GM12878 (cell line): Measurements from ENCODE around the gene INHA.

ENCODE experiments used
- ASH2L ChIP-seq: fragments of 300-600, 200-600 bp; sonication (generic); IDR thresholded peaks from 2 replicates; pipeline ENCODE4 v1.6.1; 2017; ENCODE audit warnings: low read depth, mild to moderate bottlenecking, borderline replicate concordance
- CEBPB ChIP-seq, 2 experiments: fragments of 150-350 bp in 1 of 2; IDR thresholded peaks; 2 replicates each; pipeline ENCODE4 v1.6.1; 2012 to 2014; ENCODE audit warnings: low read depth in 2 of 2, low read length in 2 of 2, borderline replicate concordance in 1 of 2, inconsistent platforms in 1 of 2
- JUND ChIP-seq: IDR thresholded peaks from 2 replicates; pipeline ENCODE4 v1.6.1; 2012; ENCODE audit warnings: low read depth, mild to moderate bottlenecking, low read length, improper control_type of control experiment, moderate library complexity
- NR2F1 ChIP-seq: fragments of 450-650 bp; conservative IDR thresholded peaks from 2 replicates; pipeline ENCODE4 v1.6.1; 2017; ENCODE audit warnings: mild to moderate bottlenecking
- POLR2A ChIP-seq: IDR thresholded peaks from 2 replicates; pipeline ENCODE4 v1.6.1; 2011; ENCODE audit warnings: low read depth, mild to moderate bottlenecking, low read length
- POLR2AphosphoS5 ChIP-seq: IDR thresholded peaks from 2 replicates; pipeline ENCODE4 v1.6.1; 2011; ENCODE audit warnings: mild to moderate bottlenecking, low read length, inconsistent platforms
- SIN3A ChIP-seq: IDR thresholded peaks from 2 replicates; pipeline ENCODE4 v1.6.1; 2012; ENCODE audit warnings: low read depth, low read length, improper control_type of control experiment
- SPI1 ChIP-seq: IDR thresholded peaks from 2 replicates; pipeline ENCODE4 v1.6.1; 2011; ENCODE audit warnings: low read depth, mild to moderate bottlenecking, low read length, moderate library complexity, borderline replicate concordance; ENCODE audit not compliant: insufficient read depth
- TBL1XR1 ChIP-seq: IDR thresholded peaks from 2 replicates; pipeline ENCODE4 v1.6.1; 2012; ENCODE audit warnings: low read depth, low read length, improper control_type of control experiment
- TF ChIP-seq, protein P1 (sequence below), 3 experiments: IDR thresholded peaks in 2 of 3; conservative IDR thresholded peaks in 1 of 3; 2 replicates each; pipeline ENCODE4 v1.5.1; 2011; ENCODE audit warnings: low read depth in 3 of 3, low read length in 3 of 3, mild to moderate bottlenecking in 3 of 3, control low read depth in 2 of 3, moderate library complexity in 2 of 3, inconsistent platforms in 1 of 3, mixed read lengths in 1 of 3; ENCODE audit not compliant: control insufficient read depth in 2 of 3, insufficient read depth in 1 of 3; ENCODE audit errors: extremely low read depth in 1 of 3

DNA sequence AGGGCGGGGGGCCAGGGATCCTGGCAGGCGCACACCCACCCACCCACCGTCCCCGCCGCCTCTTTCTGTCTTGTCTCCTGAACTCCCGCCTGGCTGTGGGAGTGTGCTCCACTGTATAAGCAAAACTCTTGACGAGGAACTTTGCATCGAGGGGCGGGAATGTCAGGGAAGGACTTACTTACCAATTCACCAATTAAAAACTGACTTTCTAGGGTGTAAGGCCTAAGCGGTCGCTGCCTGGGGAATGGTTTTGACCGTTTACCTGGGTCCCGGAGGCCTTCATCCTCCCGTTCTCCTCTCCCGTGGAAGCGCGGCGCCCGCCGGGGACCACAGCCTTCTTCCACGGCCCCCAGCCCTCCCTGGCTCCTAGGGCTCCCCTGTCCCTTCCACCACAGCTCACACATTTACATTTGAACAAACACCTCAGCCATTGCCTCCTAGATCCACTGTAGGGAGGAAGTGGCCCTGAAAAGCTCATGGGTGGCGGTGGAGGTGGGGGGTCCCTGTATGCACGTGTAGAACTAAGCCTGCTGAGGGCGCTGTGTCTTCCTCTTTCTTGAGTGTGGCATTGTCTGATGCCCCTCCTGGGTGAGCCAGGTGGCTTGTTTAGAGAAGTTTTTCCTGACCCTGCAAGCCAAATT lies 49.0 kb upstream of the INHA start:
- no peak for TF ChIP-seq TBL1XR1
- TF ChIP-seq NR2F1, result no peak
- TF ChIP-seq, protein P1, sequence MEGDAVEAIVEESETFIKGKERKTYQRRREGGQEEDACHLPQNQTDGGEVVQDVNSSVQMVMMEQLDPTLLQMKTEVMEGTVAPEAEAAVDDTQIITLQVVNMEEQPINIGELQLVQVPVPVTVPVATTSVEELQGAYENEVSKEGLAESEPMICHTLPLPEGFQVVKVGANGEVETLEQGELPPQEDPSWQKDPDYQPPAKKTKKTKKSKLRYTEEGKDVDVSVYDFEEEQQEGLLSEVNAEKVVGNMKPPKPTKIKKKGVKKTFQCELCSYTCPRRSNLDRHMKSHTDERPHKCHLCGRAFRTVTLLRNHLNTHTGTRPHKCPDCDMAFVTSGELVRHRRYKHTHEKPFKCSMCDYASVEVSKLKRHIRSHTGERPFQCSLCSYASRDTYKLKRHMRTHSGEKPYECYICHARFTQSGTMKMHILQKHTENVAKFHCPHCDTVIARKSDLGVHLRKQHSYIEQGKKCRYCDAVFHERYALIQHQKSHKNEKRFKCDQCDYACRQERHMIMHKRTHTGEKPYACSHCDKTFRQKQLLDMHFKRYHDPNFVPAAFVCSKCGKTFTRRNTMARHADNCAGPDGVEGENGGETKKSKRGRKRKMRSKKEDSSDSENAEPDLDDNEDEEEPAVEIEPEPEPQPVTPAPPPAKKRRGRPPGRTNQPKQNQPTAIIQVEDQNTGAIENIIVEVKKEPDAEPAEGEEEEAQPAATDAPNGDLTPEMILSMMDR (IDR thresholded peaks at IDR 0.05 in 2 of 3, conservative IDR thresholded peaks at IDR 0.05 in 1 of 3; ENCODE audit: control insufficient read depth in 2 of 3, extremely low read depth in 1 of 3, insufficient read depth in 1 of 3, low read depth in 3 of 3, low read length in 3 of 3), result no peak
- TF ChIP-seq ASH2L, result no peak
- TF ChIP-seq POLR2A, result no peak
- no peak for TF ChIP-seq CEBPB (IDR thresholded peaks at IDR 0.05; ENCODE audit: borderline replicate concordance in 1 of 2, low read depth in 2 of 2, low read length in 2 of 2)
- TF ChIP-seq SPI1, result no peak
- TF ChIP-seq JUND, result no peak
- TF ChIP-seq POLR2AphosphoS5, result no peak
- TF ChIP-seq SIN3A, result no peak
